DMS79 (cell line): ENCODE results near the gene A4GALT.

Experiments
- DNase-seq: peaks from one replicate; lab custom pipeline; 2025; lab: John Stamatoyannopoulos, UW

The A4GALT gene

DNA sequence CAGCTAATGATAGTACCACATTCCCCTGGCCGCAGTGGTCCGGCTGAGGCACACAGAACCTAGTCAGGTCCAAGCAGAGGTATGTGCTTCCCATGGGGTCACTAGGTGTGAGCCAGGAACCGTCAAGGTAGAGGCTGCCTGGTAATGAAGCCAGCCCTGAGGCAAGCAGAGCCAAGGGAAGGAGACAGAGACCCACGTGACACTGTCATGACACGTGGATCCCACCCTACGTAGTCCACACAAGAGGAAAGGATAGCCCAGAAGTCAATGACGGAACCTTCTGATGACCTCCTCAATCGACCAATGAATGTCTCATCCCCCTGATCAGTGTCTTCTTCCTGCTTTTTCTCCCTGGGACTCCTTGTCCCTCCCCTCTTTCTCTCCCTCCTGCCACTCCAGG is 19.0 kb downstream of the A4GALT start:
- DNase-seq, result no peak

DNA sequence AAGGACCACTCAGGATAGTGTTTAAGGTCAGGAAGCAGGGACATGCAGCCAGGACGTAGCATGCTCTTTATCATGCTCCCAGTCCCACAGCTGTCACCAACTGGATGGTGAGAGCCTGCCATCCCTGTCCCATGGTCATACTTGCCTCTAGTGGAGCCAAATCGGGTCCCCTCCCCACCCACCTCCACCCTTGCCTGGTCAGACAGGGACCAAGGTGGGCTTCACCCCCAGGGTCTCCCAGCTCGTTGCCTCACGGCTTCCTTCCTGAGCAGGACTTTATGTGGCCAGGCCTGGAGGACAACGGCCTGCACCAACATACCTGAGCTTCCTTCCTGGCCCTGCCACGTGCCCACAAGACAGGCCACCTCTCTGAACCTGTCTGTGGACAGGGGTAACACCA is 19.8 kb downstream of the A4GALT start:
- DNase-seq, result no peak

DNA sequence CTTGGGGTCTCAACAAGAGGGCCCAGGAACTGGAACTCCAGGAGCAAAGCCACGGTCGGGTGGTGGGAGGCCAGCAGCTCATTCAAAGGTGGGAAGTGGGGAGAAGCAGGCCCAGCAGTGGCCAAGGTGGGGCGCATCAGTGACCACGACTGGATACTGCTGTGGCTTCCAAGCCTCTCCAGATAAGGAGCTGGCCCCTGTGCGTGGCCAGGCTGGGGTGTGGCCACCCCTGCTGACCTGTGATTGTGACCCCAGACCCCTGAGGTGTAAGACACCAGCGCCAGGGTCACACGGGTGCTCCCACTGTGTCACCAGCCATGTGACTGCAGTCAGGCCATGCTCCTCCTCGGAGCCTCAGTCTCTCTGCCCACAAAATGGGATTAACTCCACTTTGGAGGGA is 20.3 kb downstream of the A4GALT start:
- no peak for DNase-seq

DNA sequence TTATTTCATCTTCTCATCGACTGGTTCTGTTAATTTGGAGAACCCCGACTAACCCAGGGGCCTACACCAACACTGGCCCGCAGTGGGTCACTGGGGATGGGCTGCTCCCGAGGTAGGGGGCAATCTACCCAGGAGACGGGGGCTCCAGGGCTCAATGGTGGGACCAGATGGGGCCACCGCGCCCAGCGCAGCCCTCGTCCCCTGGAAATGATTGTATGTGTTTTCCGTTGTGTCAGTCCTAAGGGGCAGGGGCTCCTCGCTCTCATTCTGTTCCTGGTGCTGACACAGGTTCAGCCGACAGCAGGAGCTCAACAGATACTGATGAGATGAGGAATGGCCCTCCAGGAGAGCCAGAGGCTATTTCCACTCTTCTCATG is 20.7 kb downstream of the A4GALT start:
- no peak for DNase-seq

DNA sequence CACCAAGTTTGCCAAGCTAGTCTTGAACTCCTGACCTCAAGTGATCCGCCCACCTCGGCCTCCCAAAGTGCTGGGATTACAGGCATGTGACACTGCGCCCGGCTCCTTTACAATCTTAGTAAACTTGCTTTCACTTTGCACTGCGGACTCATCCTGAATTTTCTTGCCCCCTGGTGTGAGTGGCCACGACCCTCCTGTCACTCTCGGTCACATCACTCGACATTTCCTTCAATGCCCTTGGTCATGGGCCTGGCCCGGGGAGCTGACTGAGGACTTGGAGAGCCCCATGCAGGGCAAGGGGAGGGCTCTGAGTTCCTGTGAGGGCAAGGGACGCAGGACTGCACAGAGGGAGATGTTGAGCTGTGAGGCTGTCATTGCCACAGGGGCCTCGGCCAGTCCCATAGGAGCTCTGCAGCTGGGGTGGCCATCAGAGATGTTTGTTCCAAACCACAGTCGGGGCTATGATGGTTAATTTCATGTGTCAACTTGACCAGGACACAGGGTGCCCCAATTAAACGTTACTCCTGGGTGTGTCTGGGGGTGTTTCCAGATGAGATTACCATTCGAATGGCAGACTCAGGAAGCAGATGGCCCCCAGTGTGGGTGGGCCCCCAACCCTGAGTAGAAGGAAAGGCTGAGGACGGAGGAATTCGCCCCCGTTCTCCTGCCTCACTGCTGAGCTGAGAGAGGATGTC is 21.2 kb downstream of the A4GALT start:
- DNase-seq, result no peak

DNA sequence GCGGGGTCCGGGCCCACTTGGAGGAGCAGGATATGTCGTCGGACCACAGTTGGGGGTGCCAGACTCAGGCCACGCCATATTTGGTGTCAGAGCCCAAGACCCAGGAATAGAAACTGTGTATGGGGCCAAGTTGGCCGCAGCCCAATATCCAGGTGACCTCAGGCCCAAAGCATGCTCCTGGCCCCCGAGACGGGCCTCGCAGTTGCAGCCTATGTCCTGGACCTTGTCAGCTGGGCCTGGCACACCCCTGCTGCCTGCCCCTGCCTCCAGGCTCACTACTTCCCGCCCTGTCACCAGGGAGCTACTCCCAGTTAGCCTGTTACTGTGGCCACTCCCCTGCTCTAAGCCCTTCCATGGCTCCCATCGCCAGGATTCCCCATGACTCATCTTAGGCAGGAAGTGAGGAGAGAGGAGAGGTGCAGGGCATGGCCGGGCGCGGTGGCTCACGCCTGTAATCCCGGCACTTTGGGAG is 23.1 kb downstream of the A4GALT start:
- no peak for DNase-seq

DNA sequence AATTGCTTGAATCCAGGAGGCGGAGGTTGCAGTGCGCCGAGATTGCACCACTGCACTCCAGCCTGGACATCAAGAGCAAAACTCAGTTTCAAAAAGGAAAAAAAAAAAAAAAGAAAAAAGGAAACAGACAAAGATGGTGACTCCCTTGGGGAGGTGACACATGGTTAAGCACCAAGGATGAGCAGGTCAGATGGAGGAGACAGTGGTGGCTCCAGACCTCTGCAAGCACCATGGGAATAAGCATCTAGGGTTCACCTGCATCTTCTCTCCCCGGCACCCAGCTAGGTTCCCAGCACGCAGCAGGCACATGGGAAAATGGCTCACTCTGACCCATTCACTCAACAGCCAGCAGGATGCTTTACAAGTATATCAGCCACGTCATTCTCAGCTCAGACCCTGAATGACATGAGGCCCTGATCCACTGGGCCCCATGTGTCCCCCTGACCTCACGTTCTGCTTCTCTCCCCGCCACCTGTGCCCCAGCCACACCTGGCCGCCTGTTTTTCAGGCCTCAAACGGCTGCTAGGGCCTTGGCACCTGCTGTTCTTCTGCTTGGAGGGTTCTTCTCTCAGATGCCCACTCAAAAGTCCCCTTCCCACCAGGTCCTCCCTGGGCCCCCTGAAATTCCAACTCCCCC is 24.2 kb downstream of the A4GALT start:
- no peak for DNase-seq

DNA sequence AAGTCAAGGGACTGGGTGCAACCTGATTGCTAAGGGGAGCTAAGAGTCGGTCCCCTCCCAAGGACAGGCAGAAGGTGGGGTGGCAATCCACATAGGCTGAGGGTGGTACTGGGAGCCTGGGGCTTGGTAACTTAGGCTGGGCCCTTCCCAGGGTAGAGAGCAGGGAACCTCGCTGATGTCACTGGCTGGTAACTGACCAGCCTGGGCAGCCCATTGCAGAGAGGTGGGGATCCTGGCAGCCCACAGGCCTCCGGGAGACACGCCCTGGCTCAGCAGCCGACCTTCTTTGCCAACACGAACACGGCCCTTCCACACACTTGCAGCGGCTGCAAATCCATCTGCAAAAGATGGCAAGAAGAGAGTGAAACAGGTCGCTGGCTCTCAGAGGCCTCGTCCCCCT is 25.4 kb downstream of the A4GALT start:
- DNase-seq, result no peak

DNA sequence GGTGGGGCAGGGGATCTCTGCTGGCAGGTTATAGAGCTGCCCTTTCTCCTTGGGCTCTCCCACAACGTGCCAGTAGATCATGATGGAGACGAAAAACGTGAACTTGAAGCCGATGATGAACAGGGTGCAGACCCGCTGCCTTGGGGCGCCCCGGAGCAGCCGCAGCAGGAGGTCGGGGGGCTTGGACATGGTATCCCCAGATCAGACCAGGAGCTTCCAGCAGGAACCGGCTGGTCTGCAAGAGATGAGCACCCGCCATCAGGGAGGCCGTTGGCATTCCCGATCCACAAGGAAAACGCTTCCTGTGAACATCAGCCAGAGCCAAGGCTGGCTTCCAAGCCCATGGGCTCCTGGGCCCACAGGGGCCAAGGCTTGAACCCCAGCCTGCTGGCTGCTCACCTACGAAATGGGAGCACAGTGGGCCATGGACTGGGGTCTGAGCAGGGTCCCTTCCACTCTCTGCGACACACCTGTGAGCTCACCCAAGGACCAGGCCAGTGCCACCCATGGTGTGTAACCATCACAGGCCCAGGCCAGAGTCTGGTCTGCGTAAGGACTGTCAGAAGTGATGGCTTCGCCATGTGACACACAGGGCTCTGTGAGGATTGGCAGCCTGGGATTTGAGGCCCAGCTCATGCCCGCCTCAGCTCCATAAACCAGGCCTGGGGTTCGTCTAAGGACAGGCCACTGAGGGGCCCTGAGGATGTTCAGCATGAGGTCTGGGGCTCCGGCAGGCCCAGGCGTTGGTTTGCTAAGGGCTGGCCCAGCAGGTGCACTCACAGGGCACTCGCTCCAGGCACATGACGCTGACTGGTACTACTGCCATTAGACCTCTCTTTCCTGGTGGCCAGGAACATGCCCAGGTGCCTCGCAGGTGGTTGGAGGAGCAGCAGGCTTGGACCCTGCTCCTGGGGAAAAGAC is 26.6 kb downstream of the A4GALT start:
- no peak for DNase-seq

DNA sequence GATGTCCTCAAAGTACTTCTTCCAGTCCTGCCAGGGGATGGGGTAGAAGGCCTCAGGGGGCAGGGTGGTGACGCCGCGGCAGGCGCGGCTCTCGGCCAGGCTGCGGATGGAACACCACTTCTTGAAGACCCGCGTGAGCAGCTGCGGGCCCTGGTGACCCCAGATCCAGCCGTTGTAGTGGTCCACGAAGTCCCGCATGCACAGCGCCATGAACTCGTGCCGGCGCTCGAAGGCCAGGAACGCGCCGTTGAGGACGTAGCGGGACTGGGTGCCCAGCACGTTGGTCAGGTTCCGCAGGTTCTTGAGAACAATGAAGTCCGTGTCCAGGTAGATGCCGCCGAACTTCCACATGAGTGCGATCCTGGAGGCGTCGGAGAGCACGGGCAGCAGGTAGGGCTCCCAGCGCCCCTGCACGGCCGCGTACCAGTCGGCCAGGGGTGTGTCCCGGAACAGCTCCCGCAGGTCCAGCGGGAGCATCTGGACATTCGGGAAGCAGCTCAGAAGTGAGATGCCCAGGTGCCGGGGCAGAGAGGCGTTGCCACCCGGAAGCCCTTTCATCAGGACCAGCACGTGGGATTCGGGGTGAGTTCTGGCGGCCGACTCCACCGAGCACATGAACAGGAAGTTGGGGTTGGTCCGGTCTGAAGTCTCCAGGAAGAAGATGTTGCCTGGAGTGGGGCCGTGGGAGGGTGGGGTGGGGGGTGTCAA is 27.5 kb downstream of the A4GALT start:
- DNase-seq, result no peak

DNA sequence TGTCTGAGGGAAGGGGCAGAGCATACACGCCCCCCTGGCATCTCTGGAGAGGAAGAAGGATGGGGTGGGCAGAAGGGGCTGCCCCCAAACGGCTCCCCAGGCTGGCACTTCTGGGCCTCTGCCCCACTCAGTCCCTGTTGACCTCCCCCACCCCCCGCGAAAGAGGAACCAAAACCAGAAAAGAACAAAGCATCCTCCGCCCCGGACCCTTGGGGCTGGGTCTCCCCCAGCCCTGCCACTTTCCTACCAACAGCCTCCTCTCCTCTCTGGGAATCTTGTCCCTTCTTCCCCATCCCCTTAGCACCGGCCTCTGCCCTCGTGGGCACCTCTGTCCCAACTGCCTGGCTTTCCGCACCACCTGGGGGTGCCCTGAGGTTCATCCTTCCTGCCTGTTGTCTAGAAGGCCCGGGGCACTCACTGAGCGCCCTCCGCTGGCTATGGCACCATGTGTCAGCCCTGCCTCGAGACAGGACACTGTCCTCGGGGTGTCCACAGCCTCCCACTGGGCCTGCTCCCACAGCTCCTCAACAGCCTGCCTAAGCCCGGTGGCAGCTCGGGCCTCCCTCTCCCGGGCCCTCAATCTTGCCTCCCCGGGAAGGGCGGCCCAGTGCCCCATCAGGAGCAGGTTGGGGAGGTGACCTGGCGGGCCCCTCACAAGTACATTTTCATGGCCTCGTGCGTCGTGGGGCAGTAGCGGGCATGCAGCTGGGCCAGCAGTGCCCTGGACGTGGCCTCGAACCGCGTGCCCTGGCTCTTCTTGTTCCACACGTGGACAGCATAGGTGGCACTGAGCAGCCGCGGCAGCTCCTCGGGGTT is 28.2 kb downstream of the A4GALT start:
- no peak for DNase-seq

DNA sequence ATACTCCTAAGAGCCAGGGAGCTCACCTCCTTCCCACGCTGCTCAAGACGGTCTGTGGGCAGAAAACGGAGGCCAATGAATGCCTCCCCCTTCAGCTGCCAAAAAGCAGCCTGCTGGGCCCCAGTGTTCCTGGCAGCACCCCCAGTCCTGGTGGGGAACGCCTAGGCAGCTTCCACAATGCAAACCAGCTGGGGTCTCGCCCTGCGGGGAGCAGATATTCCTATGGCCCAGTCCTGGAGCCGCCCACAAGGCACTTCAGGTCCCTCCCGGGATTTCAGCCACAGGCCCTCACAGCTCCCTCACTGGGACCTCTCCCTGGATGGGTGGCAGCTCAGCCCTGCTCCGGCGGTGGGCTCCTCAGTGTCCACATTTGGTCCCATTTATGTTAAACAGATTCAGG is 29.2 kb downstream of the A4GALT start:
- DNase-seq, result no peak

DNA sequence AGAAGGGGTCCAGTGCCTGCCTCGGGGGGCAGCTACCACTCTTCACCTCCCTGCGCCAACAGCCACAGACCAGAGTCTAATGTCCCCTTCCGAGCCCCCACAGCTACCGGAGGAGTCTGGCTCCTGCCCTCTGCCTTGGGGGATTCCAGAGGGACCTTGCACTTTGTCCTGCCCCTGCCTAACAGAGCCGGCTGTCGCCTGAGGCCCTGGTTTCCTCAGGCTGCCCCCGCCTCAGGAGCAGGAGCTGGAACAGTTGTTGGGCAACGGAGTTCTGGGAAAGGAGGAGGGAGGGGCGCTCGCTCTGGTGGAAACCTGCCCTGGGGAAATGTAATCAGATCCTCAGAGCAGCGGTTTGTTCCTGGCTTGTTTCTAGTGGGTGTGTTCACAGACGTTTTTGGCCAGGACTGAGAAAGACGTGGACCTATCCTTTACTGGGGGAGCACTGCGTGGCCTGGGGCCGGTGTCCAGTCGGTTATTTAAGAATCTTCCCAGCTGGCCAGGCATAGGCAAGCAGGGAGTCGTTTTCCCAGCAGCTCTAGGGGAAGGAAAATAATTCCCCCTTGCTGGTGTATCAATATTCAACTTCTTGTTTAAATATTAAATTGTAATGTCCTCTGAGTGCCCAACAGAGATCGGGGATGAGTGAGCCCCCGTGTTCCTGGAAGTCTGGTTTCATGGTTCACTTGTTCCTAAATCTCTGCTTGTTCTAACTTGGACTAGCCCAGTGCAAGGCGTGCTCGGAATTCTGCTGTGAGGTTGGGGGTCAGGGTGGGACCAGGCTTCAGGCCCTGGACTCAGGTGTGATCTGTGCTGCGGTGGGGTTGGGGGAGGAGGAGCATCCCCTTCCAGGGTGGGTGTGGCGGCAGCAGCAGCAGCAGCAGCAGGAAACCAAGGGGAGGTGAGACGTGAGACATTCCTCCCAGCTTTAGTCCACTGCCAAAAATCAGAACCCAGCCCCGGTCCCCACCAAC is 32.1 kb downstream of the A4GALT start:
- peak; percentile 44 for DNase-seq

DNA sequence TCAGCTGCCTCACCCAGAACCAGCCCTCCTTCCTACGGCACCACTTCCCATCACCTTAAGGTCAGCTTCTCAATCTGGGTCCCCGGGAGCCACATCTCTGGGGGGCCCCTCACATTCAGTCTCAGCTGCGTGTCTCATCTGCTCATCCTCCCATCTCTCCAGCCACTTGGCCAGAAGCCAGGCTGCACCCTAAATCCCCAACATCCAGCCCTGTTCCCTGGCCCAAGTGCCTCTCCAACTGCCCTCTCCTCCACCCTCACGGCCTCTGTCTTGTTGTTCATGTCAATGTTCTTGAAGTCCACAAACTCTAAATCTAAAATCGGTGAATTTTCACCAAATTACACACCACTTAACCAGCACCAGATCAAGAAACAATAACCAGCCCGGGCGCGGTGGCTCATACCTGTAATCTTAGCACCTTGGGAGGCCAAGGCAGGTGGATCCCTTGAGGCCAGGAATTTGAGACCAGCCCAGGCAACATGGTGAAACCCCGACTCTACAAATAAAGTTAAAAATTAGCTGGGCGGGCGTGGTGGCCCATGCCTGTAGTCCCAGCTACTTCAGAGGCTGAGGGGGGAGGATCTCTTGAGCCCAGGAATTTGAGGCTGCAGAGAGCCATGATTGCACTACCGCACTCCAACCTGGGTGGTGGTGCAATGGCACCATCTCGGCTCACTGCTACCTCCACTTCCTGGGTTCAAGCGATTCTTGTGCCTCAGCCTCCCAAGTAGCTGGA is 33.7 kb downstream of the A4GALT start:
- DNase-seq, result no peak

DNA sequence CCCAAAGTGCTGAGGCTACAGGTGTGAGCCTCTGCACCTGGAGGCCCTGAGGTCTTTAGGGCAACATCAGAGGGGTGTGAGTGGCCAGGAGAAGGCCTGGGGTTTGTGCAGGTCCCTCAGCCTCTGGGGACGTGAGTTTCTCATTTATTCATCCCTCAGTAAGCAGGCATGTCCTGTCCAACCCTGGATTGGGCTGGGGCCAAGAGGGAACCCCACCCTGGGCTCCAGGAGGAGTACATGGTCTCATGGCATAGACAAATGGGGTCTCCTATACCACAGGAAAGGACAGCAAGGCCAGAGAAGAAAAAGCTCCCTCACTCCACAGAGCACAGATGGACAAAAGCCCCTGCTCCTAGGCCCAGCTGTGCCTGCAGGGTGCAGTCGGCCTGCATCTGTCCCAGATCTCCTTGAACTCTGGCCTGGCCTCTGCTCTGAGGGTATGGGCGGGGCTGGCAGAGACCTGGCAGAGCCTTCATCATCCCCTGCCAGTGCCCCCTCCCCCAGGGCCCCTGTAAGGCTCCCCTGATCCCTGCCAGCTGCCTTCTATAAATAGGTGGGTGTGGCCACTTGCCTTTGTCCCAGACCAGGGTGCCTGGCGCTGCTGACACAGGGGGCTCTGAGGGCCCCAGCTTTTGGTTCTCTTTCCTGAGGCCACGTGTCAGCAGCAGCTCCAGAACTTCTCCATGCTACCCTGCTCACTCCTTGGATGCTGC is 34.6 kb downstream of the A4GALT start:
- DNase-seq, result no peak

DNA sequence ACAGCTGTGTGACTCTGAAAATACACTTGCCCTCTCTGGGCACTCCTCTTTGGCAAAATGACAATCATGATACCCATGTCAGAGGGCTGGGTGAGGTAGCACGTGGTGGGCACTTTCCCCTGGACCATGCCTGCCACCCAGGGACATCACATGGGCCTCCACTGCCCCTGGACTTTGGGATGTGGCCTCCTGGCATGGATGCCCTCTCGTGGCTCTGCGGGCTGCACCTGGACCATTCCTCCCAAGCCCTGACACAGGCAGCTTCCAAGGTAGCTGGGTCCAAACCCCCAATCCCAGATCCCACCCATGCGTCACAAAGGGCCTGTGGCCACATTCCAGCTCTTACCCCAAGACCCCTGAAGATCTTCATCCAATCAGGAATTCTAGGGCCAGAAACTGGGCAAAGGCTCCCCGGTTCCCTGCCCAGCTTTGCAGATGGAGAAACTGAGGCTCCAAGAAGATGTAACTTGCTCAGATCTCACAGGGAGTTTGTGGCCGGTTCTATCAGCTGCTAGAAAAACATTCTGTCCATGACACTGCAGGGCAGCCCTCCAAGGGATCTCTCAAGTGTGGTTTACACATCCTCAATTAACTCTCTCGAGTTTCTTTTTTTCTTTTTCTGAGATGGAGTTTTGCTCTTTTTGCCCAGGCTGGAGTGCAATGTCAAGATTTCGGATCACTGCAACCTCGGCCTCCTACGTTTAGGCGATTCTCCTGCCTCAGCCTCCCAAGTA is 36.0 kb downstream of the A4GALT start:
- no peak for DNase-seq

DNA sequence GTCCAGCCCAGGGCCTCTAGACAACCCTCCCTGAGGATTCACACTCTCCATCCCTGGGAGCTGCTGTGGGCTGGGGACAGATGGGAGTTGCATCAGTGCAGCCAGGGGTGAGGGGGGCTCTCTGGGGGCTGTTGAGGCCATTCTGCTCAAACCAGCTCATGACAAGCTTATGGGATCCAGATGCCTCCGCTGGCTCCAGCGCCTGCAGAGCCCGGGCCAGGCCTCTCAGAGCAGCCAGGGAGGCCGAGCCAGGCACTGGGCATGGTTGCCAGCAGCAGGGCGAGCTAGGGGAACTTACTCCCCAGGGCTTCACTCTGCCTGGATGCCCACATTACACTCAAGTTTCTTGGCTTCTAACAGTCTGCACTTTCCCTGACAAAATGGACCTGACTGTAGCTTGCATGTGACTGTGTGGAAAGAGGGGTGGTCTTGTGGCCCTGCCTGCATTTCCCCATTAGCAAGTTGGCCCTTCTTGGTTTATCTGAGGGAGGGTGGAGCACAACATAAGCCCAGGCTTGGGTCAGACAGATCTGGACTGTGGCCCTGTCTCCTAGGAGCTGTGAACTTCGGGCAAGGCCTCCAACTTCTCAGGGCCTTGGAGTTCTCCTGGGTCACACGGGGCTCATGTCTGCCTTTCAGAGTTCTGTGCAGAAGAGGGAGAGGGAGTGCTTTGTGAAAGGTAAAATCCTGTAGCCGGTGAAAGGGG is 36.9 kb downstream of the A4GALT start:
- DNase-seq, result no peak
